NCI-H1417 (cell line): ENCODE data around the gene SLC4A3.

ENCODE experiments used
- DNase-seq, 3 experiments: peaks; one replicate each; lab custom pipeline; 2025; lab: John Stamatoyannopoulos, UW

Gene SLC4A3

GRCh38 chr2:219627103-219628100 is at the start of gene SLC4A3:
SLC4A3 (plus strand) TSS chr2:219627630; CDS start chr2:219627993, 363 bp downstream.
- peak in 2 of 3 experiments; percentile 62 to 69 for DNase-seq

- no peak for DNase-seq
Measured at GRCh38 chr2:219578811-219579613, 48.4 kb upstream of the SLC4A3 start.

- DNase-seq = no peak
Measured at GRCh38 chr2:219581346-219581745, 46.1 kb upstream of the SLC4A3 start.

- DNase-seq = no peak
Measured at GRCh38 chr2:219591091-219591490, 36.3 kb upstream of the SLC4A3 start.

GRCh38 chr2:219592736-219593135 is 34.7 kb upstream of the SLC4A3 start:
- DNase-seq = no peak

GRCh38 chr2:219593154-219593553 is 34.3 kb upstream of the SLC4A3 start:
- no peak for DNase-seq

- no peak for DNase-seq
Measured at GRCh38 chr2:219595256-219595655, 32.2 kb upstream of the SLC4A3 start.

GRCh38 chr2:219596954-219597551 is 30.4 kb upstream of the SLC4A3 start:
- peak in 2 of 3 experiments; percentile 75 to 90 for DNase-seq

- DNase-seq = peak; percentile 89 to 98 (median 97)
Measured at GRCh38 chr2:219597552-219598307, 29.7 kb upstream of the SLC4A3 start, which contains the start of gene STK11IP. STK11IP (plus strand) TSS chr2:219597857; CDS start chr2:219598120, 263 bp downstream.

- DNase-seq = peak in 1 of 3 experiments; percentile 56
Measured at GRCh38 chr2:219598308-219599078, 28.9 kb upstream of the SLC4A3 start.

GRCh38 chr2:219603771-219604170 is 23.7 kb upstream of the SLC4A3 start:
- no peak for DNase-seq

GRCh38 chr2:219605607-219605954 is 21.8 kb upstream of the SLC4A3 start:
- no peak for DNase-seq

GRCh38 chr2:219607931-219608330 is 19.5 kb upstream of the SLC4A3 start:
- no peak for DNase-seq

- no peak for DNase-seq
Measured at GRCh38 chr2:219608399-219608964, 18.9 kb upstream of the SLC4A3 start.

- no peak for DNase-seq
Measured at GRCh38 chr2:219609149-219609750, 18.2 kb upstream of the SLC4A3 start.

GRCh38 chr2:219611306-219611705 is 16.1 kb upstream of the SLC4A3 start:
- no peak for DNase-seq

GRCh38 chr2:219611866-219612576 is 15.4 kb upstream of the SLC4A3 start:
- DNase-seq = peak in 1 of 3 experiments; percentile 4

- no peak for DNase-seq
Measured at GRCh38 chr2:219612577-219613286, 14.7 kb upstream of the SLC4A3 start.
